ENCODE results near the gene SHC4. TPM values are rescaled to one million over a fixed set of nuclear protein-coding genes. Genes with fewer than 3 reads are reported as not detected.

The SHC4 gene
- total RNA-seq, 3 donors from 2014 or later, result 0.31 to 3.6 (median 0.43) TPM

- no peaks in the 10 kb centered on the region for H3K36me3 ChIP-seq (ENCODE audit: low read depth)
- H3K9me3 ChIP-seq, result no peaks in the 10 kb centered on the region
- DNase-seq, result no peak
- no peak for ATAC-seq
- H3K4me3 ChIP-seq, result no peak overlapping the region
- H3K4me1 ChIP-seq (ENCODE audit: low read depth), result no peaks in the 10 kb centered on the region
- intact Hi-C loops (cut with DNase I, micrococcal nuclease), result loop anchor here (10.0 kb wide), 3 partner anchors 275 to 1275 kb away; partner anchors contain the start of gene FGF7 (in 1 of the 2)
- no peak for TF ChIP-seq CTCF (IDR thresholded peaks at IDR 0.05)
Measured at GRCh38 chr15:48869966-48870365, 93.8 kb downstream of the SHC4 start.

GRCh38 chr15:48868536-48868935, 95.2 kb downstream of the SHC4 start:
- intact Hi-C loops (cut with DNase I, micrococcal nuclease), result loop anchor here (10.0 kb wide), 3 partner anchors 276 to 1276 kb away; partner anchors contain the start of gene FGF7 (in 1 of the 2)
- no peak for ATAC-seq
- no peaks in the 10 kb centered on the region for H3K36me3 ChIP-seq (ENCODE audit: low read depth)

GRCh38 chr15:48868023-48868422, 95.7 kb downstream of the SHC4 start:
- H3K4me3 ChIP-seq, result no peak overlapping the region
- H3K36me3 ChIP-seq (ENCODE audit: low read depth), result no peaks in the 10 kb centered on the region
- DNase-seq (no peak), ATAC-seq (no peak)
- intact Hi-C loops (cut with DNase I, micrococcal nuclease), result loop anchor here (10.0 kb wide), 3 partner anchors 277 to 1277 kb away; partner anchors contain the start of gene FGF7 (in 1 of the 2)
- H3K4me1 ChIP-seq (ENCODE audit: low read depth), result no peaks in the 10 kb centered on the region
- TF ChIP-seq CTCF (IDR thresholded peaks at IDR 0.05), result no peak
- no peaks in the 10 kb centered on the region for H3K9me3 ChIP-seq

More at GRCh38 chr15:48868536-48868935, 95.2 kb downstream of the SHC4 start:
- DNase-seq, result no peak
- Histone ChIP-seq H3K9me3 (no peaks in the 10 kb centered on the region), H3K4me3 (no peak overlapping the region), H3K4me1 (ENCODE audit: low read depth) (no peaks in the 10 kb centered on the region)
- no peak for TF ChIP-seq CTCF (IDR thresholded peaks at IDR 0.05)

- ATAC-seq (no peak), DNase-seq (no peak)
- H3K4me3 ChIP-seq, result no peak overlapping the region
- H3K36me3 ChIP-seq (ENCODE audit: low read depth), result no peaks in the 10 kb centered on the region
- no peaks in the 10 kb centered on the region for H3K4me1 ChIP-seq (ENCODE audit: low read depth)
- TF ChIP-seq CTCF (IDR thresholded peaks at IDR 0.05), result no peak
- no peaks in the 10 kb centered on the region for H3K9me3 ChIP-seq
- intact Hi-C loops (cut with DNase I, micrococcal nuclease), result loop anchor here (10.0 kb wide), 3 partner anchors 279 to 1279 kb away; partner anchors contain the start of gene FGF7 (in 1 of the 2)
Measured at GRCh38 chr15:48866141-48866563, 97.6 kb downstream of the SHC4 start.

GRCh38 chr15:48865370-48866079, 98.2 kb downstream of the SHC4 start:
- intact Hi-C loops (cut with DNase I, micrococcal nuclease), result loop anchor here (10.0 kb wide), 3 partner anchors 279 to 1279 kb away; partner anchors contain the start of gene FGF7 (in 1 of the 2)
- Histone ChIP-seq H3K4me3 (no peak overlapping the region), H3K9me3 (no peaks in the 10 kb centered on the region), H3K36me3 (ENCODE audit: low read depth) (no peaks in the 10 kb centered on the region), H3K4me1 (ENCODE audit: low read depth) (no peaks in the 10 kb centered on the region)
- no peak for TF ChIP-seq CTCF (IDR thresholded peaks at IDR 0.05)
- ATAC-seq (no peak), DNase-seq (no peak)

Measured in mucosa of descending colon (tissue), 3 donors.